NCI-H2107 (cell line): ENCODE measurements around the gene RASSF9.

Experiments used
- DNase-seq: peaks from one replicate; lab custom pipeline; 2025; lab: John Stamatoyannopoulos, UW

RASSF9 gene

GRCh38 chr12:85836197-85837090 is at the start of gene RASSF9:
TSS of gene RASSF9 (minus strand) at chr12:85836409. CDS start at chr12:85836201, 208 bp downstream.
- no peak for DNase-seq

GRCh38 chr12:85883763-85884162 is 47.6 kb upstream of the RASSF9 start:
- no peak for DNase-seq

- DNase-seq, result no peak
Measured at GRCh38 chr12:85877459-85877858, 41.2 kb upstream of the RASSF9 start.

- no peak for DNase-seq
Measured at GRCh38 chr12:85874031-85874461, 37.8 kb upstream of the RASSF9 start, which contains the start of gene NTS. TSS of gene NTS (plus strand) at chr12:85874295. CDS start at chr12:85874404, 109 bp downstream.

GRCh38 chr12:85872497-85873091 is 36.4 kb upstream of the RASSF9 start:
- DNase-seq, result no peak

- DNase-seq, result no peak
Measured at GRCh38 chr12:85866986-85867776, 31.0 kb upstream of the RASSF9 start.

GRCh38 chr12:85865890-85866289 is 29.7 kb upstream of the RASSF9 start:
- DNase-seq, result no peak

GRCh38 chr12:85856966-85857365 is 20.8 kb upstream of the RASSF9 start:
- DNase-seq, result no peak

- DNase-seq, result no peak
Measured at GRCh38 chr12:85855305-85855704, 19.1 kb upstream of the RASSF9 start.

- DNase-seq, result no peak
Measured at GRCh38 chr12:85849344-85849743, 13.1 kb upstream of the RASSF9 start.

GRCh38 chr12:85843606-85844310 is 7.5 kb upstream of the RASSF9 start:
- no peak for DNase-seq

- no peak for DNase-seq
Measured at GRCh38 chr12:85835426-85836196, 598 bp downstream of the RASSF9 start.

- DNase-seq, result no peak
Measured at GRCh38 chr12:85834378-85834777, 1.8 kb downstream of the RASSF9 start.

GRCh38 chr12:85833579-85833978 is 2.6 kb downstream of the RASSF9 start:
- no peak for DNase-seq

- DNase-seq, result no peak
Measured at GRCh38 chr12:85831327-85831990, 4.8 kb downstream of the RASSF9 start.

GRCh38 chr12:85829391-85829790 is 6.8 kb downstream of the RASSF9 start:
- DNase-seq, result no peak

GRCh38 chr12:85828576-85828975 is 7.6 kb downstream of the RASSF9 start:
- no peak for DNase-seq

- no peak for DNase-seq
Measured at GRCh38 chr12:85825746-85826145, 10.5 kb downstream of the RASSF9 start.

- no peak for DNase-seq
Measured at GRCh38 chr12:85823436-85824180, 12.6 kb downstream of the RASSF9 start.

GRCh38 chr12:85821759-85822158 is 14.4 kb downstream of the RASSF9 start:
- no peak for DNase-seq
